GM10248 (cell line): Measurements from ENCODE around the gene FOXK2.

Source experiments
- CTCF ChIA-PET: fragments of 300-600 bp; sonication (Branson Sonifier 250); formaldehyde crosslinking; extraction: SDS; loops from one replicate; lab custom pipeline; 2021; ENCODE audit warnings: antibody characterized with exemption; lab: Yijun Ruan, JAX
- POLR2A ChIA-PET: fragments of 350-650 bp; sonication (Branson Sonifier 250); formaldehyde crosslinking; extraction: SDS; loops from one replicate; lab custom pipeline; 2020; ENCODE audit warnings: antibody characterized with exemption; lab: Yijun Ruan, JAX
- DNase-seq: peaks from one replicate; pipeline ENCODE4 v3.0.0; 2012; ENCODE audit errors: extremely low spot score
- TF ChIP-seq, protein P1 (sequence below): IDR thresholded peaks from 2 replicates; pipeline ENCODE4 v1.5.1; 2012; ENCODE audit warnings: mild to moderate bottlenecking, low read depth; ENCODE audit errors: extremely low read depth, missing control alignments, control extremely low read depth

FOXK2 gene

DNA sequence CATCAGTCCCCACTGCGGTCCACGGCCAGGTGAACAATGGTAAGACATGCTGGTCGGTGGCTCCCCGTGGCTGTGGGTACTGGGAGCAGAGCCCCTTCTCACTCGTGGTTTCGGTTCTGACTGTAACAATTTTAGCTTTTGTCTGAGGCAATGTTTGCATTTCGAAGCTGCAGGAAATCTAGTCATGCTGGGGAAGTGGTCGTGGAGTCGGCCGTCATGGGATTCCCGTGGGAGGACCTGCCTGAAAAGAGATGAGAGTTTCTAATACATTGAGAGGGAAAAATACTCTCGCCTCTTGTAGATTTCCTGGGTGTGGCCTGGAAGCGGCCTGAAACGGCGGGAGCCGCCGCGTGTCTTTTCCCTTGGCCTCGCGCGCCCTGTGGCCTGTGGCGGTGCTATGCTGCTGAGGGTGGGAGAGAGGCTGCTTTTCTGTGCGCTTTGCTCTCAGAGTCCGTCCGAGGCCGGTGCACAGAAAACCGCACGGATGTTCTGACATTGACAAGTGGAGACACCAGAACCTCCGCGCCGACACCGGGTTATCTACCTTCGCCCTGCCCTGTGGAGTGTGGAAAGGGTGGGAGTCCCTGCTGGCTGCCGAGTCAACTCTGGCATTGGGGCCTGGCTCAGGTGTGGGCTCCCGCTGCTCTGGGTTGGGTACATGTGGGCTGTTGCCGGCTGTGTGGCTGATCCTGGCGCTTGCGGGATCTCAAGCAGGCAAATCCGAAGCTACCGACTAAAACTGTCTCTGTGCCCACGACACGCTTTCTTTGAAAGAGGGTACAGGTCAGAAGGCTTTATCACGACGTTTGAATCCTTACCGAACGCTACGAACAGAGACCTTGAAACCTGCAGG lies 67.9 kb downstream of the FOXK2 start:
- DNase-seq = no peak
- TF ChIP-seq, protein P1, sequence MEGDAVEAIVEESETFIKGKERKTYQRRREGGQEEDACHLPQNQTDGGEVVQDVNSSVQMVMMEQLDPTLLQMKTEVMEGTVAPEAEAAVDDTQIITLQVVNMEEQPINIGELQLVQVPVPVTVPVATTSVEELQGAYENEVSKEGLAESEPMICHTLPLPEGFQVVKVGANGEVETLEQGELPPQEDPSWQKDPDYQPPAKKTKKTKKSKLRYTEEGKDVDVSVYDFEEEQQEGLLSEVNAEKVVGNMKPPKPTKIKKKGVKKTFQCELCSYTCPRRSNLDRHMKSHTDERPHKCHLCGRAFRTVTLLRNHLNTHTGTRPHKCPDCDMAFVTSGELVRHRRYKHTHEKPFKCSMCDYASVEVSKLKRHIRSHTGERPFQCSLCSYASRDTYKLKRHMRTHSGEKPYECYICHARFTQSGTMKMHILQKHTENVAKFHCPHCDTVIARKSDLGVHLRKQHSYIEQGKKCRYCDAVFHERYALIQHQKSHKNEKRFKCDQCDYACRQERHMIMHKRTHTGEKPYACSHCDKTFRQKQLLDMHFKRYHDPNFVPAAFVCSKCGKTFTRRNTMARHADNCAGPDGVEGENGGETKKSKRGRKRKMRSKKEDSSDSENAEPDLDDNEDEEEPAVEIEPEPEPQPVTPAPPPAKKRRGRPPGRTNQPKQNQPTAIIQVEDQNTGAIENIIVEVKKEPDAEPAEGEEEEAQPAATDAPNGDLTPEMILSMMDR = no peak
- CTCF ChIA-PET = no interaction called here
- POLR2A ChIA-PET = interaction anchor here (0.6 kb wide), 1 partner anchor 50 kb away, joined by 3 read pairs; no protein-coding TSS in a partner anchor

DNA sequence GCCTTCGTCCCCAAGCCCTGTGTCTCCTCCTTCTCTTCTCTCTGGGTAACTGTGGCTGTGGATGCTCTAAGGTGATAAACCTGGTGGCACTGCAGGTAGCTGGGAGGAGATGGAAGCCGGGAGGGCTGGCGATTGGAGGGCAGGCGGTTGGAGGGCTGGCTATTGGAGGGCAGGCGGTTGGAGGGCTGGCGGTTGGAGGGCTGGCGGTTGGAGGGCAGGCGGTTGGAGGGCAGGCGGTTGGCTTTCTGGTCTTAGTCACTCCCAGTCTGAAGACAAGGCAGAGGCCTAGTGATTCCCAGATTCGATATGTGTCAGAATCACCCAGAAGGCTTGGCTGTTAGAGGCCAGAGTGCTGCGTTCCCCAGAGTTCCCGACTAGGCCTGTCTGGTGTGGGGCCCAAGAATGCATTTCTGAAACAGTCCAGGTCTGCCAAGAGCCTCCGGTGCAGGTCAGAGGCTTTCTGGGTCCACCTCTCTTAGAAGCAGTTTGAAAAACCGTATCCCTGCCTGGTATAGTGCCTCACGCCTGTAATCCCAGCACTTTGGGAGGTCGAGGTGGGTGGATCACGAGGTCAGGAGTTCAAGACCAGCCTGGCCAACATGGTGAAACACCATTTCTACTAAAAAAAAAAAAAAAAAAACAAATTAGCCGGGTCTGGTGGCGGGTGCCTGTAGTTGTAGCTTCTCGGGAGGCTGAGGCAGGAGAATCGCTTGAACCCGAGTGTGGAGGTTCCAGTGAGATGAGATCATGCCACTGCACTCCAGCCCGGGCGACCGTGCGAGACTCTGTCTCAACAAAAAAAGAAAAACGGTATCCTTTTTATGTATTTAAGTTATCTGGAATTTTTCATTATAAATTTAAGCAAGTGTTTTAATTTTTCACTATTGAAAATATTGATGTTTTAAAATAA lies 69.0 kb downstream of the FOXK2 start:
- TF ChIP-seq, protein P1 = no peak
- ChIA-PET CTCF (no interaction called here), POLR2A (no interaction called here)
- DNase-seq = no peak

DNA sequence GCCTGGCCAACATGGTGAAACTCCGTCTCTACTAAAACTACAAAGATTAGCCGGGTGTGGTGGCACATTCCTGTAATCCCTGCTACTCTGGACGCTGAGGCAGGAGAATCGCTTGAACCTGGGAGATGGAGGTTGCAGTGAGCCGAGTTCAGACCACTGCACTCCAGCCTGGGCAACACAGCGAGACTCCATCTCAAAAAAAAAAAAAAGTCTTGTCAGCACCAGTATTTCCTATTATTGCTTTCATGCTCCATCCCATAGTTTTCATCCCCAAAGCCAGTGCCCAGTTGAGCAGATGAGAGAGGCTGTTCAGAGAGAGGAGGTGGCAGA lies 70.3 kb downstream of the FOXK2 start:
- ChIA-PET POLR2A (no interaction called here), CTCF (no interaction called here)

DNA sequence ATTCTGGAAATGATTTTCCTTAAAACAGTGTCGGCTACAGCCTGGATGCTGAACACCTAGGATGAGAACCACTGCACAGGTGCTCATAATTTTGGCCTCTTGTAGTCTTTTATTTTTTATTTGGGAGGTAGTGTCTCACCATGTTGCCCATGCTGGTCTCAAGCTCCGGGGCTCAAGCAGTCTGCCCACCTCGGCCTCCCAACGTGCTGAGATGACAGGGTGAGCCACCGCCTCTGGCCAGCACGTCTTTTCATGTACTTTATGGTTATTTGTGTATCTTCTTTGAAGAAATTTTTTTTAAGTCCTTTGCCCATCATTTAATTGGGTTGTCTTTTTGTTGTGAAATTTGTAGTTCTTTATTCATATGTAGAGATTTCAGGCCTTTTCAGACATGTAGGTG lies 70.7 kb downstream of the FOXK2 start:
- ChIA-PET CTCF (no interaction called here), POLR2A (no interaction called here)
- no peak for DNase-seq
- TF ChIP-seq, protein P1 = no peak

More for the DNA sequence above, 70.3 kb downstream of the FOXK2 start:
- no peak for DNase-seq
- TF ChIP-seq, protein P1 = no peak

DNA sequence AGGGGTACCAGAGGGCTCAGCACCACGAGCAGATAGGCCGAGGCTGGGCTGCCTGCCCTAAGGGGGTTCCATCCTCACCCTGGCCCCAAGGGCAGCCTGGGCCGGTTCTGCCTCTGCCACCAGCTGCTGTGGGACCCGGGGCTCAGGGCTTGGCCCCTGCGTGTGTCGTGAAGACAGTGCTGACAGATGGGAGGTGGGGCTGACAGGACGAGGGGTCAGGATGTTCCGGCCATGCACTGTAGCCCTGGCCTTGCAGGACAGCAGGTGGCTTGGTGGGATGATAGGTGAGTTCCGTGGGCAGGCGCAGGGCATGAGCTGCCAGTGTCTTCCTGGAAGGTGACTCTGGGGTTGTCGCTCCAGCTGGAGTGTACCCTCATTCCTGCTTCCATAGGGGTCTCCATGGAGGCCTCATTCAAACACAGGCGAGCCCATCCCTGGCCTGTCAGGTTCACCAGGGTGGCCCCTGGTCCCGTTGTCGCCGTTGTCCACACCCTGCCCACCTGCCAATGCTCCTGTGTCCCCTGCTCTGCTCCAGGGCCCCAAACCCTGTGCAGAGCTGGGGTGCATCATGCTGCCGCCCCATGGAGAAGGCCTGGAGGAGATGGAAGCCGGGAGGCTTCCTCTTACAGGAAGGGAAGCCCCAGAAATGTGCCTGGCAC lies 71.5 kb downstream of the FOXK2 start:
- TF ChIP-seq, protein P1 = no peak
- CTCF ChIA-PET = interaction anchor here (1.3 kb wide), 1 partner anchor 13 kb away, joined by 3 read pairs; no protein-coding TSS in a partner anchor
- POLR2A ChIA-PET = no interaction called here
- DNase-seq = no peak

DNA sequence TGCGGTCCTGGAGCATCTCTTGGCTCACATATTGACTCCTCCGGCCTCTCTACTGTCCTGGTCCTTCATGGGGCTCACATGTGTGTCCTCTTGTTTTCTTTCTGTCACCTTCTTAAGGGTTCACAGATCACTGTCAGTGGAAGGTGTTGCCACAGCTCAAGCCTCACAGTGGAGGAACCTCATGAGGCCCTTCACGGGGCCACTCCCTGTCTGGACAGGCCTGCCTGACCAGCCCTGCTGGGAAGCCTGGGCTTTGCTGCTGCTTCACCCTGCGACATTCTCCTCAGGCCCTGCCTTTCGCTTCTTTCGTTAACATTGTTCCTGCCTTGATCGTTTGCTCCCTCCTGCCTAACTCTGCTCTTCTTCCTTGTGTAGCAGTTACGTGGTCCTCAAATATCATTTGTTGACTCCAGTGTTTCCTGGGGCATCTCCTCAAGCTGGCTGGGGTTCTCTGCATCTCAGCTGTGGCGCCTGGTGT lies 72.8 kb downstream of the FOXK2 start:
- TF ChIP-seq, protein P1 = no peak
- ChIA-PET CTCF (interaction anchor here (1.3 kb wide), 1 partner anchor 11 kb away, joined by 3 read pairs; no protein-coding TSS in a partner anchor), POLR2A (no interaction called here)
- DNase-seq = no peak
